Spleen (tissue), 11 donors: ENCODE results near the gene TPO. TPM values are rescaled to one million over a fixed set of nuclear protein-coding genes. Genes with fewer than 3 reads are reported as not detected.

Source experiments
- DNase-seq: peaks from one replicate; pipeline ENCODE4 v3.0.0-alpha.2; 2020
- H3K27ac ChIP-seq, 8 donors: fragments of 200-600 bp; sonication (generic) in 7 of 8; 1 replicate in 4 of 8; 2 replicates in 4 of 8; pipeline versions ENCODE4 v1.5.0 to v1.8.0; 2016 to 2021; ENCODE audit warnings: inconsistent platforms in 4 of 8, mild to moderate bottlenecking in 4 of 8, moderate library complexity in 1 of 8
- H3K27me3 ChIP-seq, 7 donors: fragments of 200-600 bp; sonication (generic) in 6 of 7; replicated peaks in 1 of 7; 1 replicate in 4 of 7; 2 replicates in 3 of 7; pipeline versions ENCODE4 v1.5.0 to v1.8.0; 2016 to 2021; ENCODE audit warnings: inconsistent platforms in 3 of 7, mild to moderate bottlenecking in 1 of 7
- H3K36me3 ChIP-seq, 6 donors: fragments of 200-600 bp; sonication (generic) in 5 of 6; 1 replicate in 4 of 6; 2 replicates in 2 of 6; pipeline versions ENCODE4 v1.5.0 to v1.8.0; 2016 to 2021; ENCODE audit warnings: inconsistent platforms in 2 of 6
- H3K4me1 ChIP-seq, 6 donors: fragments of 200-600 bp; sonication (generic) in 5 of 6; 1 replicate in 3 of 6; 2 replicates in 3 of 6; pipeline versions ENCODE4 v1.5.0 to v1.8.0; 2016 to 2021; ENCODE audit warnings: inconsistent platforms in 3 of 6
- H3K4me3 ChIP-seq, 8 donors: fragments of 200-600 bp; sonication (generic) in 7 of 8; 1 replicate in 4 of 8; 2 replicates in 4 of 8; pipeline versions ENCODE4 v1.5.0 to v1.8.0; 2016 to 2021; ENCODE audit warnings: inconsistent platforms in 4 of 8, mild to moderate bottlenecking in 4 of 8, moderate library complexity in 2 of 8
- H3K9me3 ChIP-seq, 8 donors: fragments of 200-600 bp; sonication (generic) in 7 of 8; 1 replicate in 4 of 8; 2 replicates in 4 of 8; pipeline versions ENCODE4 v1.5.0 to v1.8.0; 2016 to 2021; ENCODE audit warnings: inconsistent platforms in 4 of 8
- CTCF ChIP-seq, 11 experiments: fragments of 200-600 bp in 7 of 11; fragments of 450-650 bp in 4 of 11; sonication (generic) in 4 of 11; IDR thresholded peaks in 8 of 11; conservative IDR thresholded peaks in 3 of 11; 1 replicate in 7 of 11; 2 replicates in 4 of 11; pipeline versions ENCODE4 v1.4.0 to v1.8.0; 2016 to 2021; ENCODE audit warnings: antibody characterized with exemption in 11 of 11, inconsistent platforms in 4 of 11, mild to moderate bottlenecking in 1 of 11
- POLR2A ChIP-seq, 3 donors: fragments of 450-650 bp; IDR thresholded peaks; one replicate each; pipeline ENCODE4 v1.5.1; 2017; ENCODE audit warnings: antibody characterized with exemption in 3 of 3, mild to moderate bottlenecking in 1 of 3
- POLR2AphosphoS5 ChIP-seq, 3 donors: sonication (generic); formaldehyde crosslinking; IDR thresholded peaks; one replicate each; pipeline ENCODE4 v1.5.1; 2017; ENCODE audit warnings: antibody characterized with exemption in 3 of 3
- WGBS, 5 donors: extraction: QIAGEN DNeasy Blood & Tissue Kit in 3 of 5; methylation state at CpG; one replicate each; pipeline versions ENCODE4 v1.1.5 to v1.1.7; 2013 to 2018; 5-methylcytosine and 5-hydroxymethylcytosine counted together
- intact Hi-C: fragments of 100-400 bp; cut with DNase I; formaldehyde crosslinking; loops from one replicate; pipeline ENCODE4 v1.15.0; 2023; ENCODE audit warnings: low total_unique reads
- polyA plus RNA-seq, 3 donors: library from polyadenylated mRNA; stranded (reverse); fragments of 200-250 nt; gene quantifications; one replicate each; pipeline ENCODE4 v1.2.1, GENCODE V29; 2013
- total RNA-seq, 7 donors: library from RNA; depleted of rRNA in 3 of 7; stranded (reverse); fragments of >200 nt in 3 of 7; fragmentation: NEBNext Ultra II Directional in 4 of 7; extraction: Animal tissue kit (Norgen Biotek cat#: 25700) in 4 of 7; gene quantifications; one replicate each; pipeline versions ENCODE4 v1.1.0 to v1.2.1, GENCODE V29; 2016 to 2021
- donor health status: healthy with polysubstance abuse.
- donor health status: DM: no; HTN: no; CAD: no; lungs with moderate emphysema.
- donor health status: DM: no; HTN: no; CAD: no.
- donor health status: Bipolar disorder and iron deficiency.
- donor health status: healthy.
- donor health status: DM: no; HTN: no; CAD: no.
- donor health status: DM: yes; HTN: yes; CAD: no.

The TPO gene
- total and polyA plus RNA-seq, 10 donors, result 14.4 to 127 (median 49.0) TPM

GRCh38 chr2:1585635-1586034, 172.4 kb downstream of the TPO start:
- no peak overlapping the region for H3K27ac ChIP-seq
- TF ChIP-seq POLR2A (IDR thresholded peaks at IDR 0.05) (no peak), POLR2AphosphoS5 (IDR thresholded peaks at IDR 0.05) (no peak), CTCF (IDR thresholded peaks at IDR 0.05 in 8 of 11, conservative IDR thresholded peaks at IDR 0.05 in 3 of 11) (no peak)
- H3K4me1 ChIP-seq, result peaks cover 0 to 9% (median under 1%) of the 10 kb centered on the region in 6 donors
- H3K27me3 ChIP-seq, result peaks cover 0 to 49% (median 5%) of the 10 kb centered on the region in 7 donors
- intact Hi-C loops, result no loop called here
- WGBS, 5 donors, result 88 to 96% (median 89%) methylated on average over 16 to 17 of the region's 17 CpGs
- H3K9me3 ChIP-seq, result no peaks in the 10 kb centered on the region
- peak; percentile 65 for DNase-seq
- H3K36me3 ChIP-seq, result no peaks in the 10 kb centered on the region
- no peak overlapping the region for H3K4me3 ChIP-seq

- DNase-seq, result peak; percentile 66
- intact Hi-C loops, result no loop called here
- H3K9me3 ChIP-seq, result no peaks in the 10 kb centered on the region
- H3K27ac ChIP-seq, result no peak overlapping the region
- WGBS, 5 donors, result 83 to 90% (median 86%) methylated on average over 11 to 14 of the region's 14 CpGs
- no peak for TF ChIP-seq CTCF (IDR thresholded peaks at IDR 0.05 in 8 of 11, conservative IDR thresholded peaks at IDR 0.05 in 3 of 11)
- peaks cover 0 to 13% (median 4%) of the 10 kb centered on the region in 6 donors for H3K4me1 ChIP-seq
- H3K36me3 ChIP-seq, result no peaks in the 10 kb centered on the region
- H3K4me3 ChIP-seq, result no peak overlapping the region
- peaks cover 0 to 54% (median 5%) of the 10 kb centered on the region in 7 donors for H3K27me3 ChIP-seq
Measured at GRCh38 chr2:1586251-1586922, 173.1 kb downstream of the TPO start.

- TF ChIP-seq POLR2AphosphoS5 (IDR thresholded peaks at IDR 0.05) (no peak), CTCF (IDR thresholded peaks at IDR 0.05 in 8 of 11, conservative IDR thresholded peaks at IDR 0.05 in 3 of 11) (no peak), POLR2A (IDR thresholded peaks at IDR 0.05) (no peak)
- Histone ChIP-seq H3K36me3 (no peaks in the 10 kb centered on the region), H3K27ac (no peak overlapping the region), H3K4me1 (peaks cover 0 to 18% (median 7%) of the 10 kb centered on the region in 6 donors), H3K4me3 (no peak overlapping the region), H3K27me3 (peaks cover 0 to 54% (median 9%) of the 10 kb centered on the region in 7 donors), H3K9me3 (no peaks in the 10 kb centered on the region)
- 77 to 88% (median 84%) methylated on average over 13 to 17 of the region's 17 CpGs for WGBS, 5 donors
- DNase-seq, result peak; percentile 59
- intact Hi-C loops, result no loop called here
Measured at GRCh38 chr2:1586923-1587840, 173.9 kb downstream of the TPO start.
